ENCODE measurements around the gene ZNF57. TPM values are rescaled to one million over a fixed set of nuclear protein-coding genes. Genes with fewer than 3 reads are reported as not detected.
A peak's percentile ranks its signal among the peaks of the same experiment; 100 is the strongest.

ZNF57 gene
- total and polyA plus RNA-seq, 2 of the 13 experiments (the other 11 are each of a cell fraction or from before 2014, with no cell fraction given) = 6.6 to 17.5 TPM

DNA sequence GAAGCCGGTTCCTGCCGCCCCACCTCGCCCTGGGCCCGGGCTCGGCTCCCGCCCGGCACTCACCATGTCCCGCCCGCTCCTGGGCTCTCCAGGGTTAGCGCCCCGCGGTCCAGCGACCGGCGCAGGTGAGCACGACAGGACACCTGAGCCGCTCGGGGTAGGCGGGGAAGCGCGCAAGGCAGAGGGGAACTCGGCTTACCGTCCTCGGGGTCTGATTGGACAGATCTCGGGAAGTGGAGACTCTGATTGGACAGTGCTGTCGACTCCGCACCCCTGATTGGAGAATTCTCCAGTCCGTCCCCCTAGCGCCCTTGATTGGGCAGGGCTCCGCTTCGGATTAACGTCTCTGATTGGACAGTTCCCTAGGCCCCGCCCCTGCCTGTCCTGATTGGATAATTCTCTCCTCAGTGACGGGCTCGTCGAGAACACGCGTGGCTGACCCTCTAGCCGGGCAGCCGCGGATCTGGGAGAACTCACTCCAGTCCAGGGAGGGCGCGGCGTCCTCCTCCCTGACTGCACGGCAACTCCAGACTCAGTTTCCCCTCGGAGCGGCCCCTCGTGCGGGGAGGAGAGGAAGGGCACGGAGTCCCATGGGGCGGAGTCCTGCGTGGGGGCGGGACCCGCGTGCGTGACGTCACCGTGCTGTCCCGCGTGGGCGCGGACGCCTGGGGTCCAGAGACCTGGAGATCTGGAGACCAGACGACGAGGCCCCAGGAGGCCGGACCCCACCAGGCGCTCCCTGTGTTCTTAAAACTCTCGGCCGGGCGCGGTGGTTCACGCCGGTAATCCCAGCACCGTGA lies 44.2 kb downstream of the ZNF57 start, which contains the start of gene ZNF77 (continued):
- TF ChIP-seq DPF2 (CRISPR knock-in tag; IDR thresholded peaks at IDR 0.05; ENCODE audit: borderline replicate concordance, low read depth) = no peak
- TF ChIP-seq ZC3H13 (CRISPR knock-in tag; IDR thresholded peaks at IDR 0.05) = peak; percentile 89
- peak; percentile 84; the same call in 1 of the 2 replicates for TF ChIP-seq ZBTB8A (CRISPR knock-in tag; IDR thresholded peaks at IDR 0.05; ENCODE audit: borderline replicate concordance, low read depth)
- no peak for TF ChIP-seq ZNF263 (CRISPR knock-in tag; IDR thresholded peaks at IDR 0.05)
- TF ChIP-seq PITX1 (CRISPR knock-in tag; IDR thresholded peaks at IDR 0.05) = no peak; the same call in none of the 2 replicates
- TF ChIP-seq ZNF772 (CRISPR knock-in tag; IDR thresholded peaks at IDR 0.05) = 0 out of 2 replicates have a peak, but pooled peaks have one; percentile 67
- TF ChIP-seq, protein P1, sequence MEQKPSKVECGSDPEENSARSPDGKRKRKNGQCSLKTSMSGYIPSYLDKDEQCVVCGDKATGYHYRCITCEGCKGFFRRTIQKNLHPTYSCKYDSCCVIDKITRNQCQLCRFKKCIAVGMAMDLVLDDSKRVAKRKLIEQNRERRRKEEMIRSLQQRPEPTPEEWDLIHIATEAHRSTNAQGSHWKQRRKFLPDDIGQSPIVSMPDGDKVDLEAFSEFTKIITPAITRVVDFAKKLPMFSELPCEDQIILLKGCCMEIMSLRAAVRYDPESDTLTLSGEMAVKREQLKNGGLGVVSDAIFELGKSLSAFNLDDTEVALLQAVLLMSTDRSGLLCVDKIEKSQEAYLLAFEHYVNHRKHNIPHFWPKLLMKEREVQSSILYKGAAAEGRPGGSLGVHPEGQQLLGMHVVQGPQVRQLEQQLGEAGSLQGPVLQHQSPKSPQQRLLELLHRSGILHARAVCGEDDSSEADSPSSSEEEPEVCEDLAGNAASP (CRISPR knock-in tag; IDR thresholded peaks at IDR 0.05; ENCODE audit: borderline replicate concordance) = no peak
- TF ChIP-seq, protein P2, sequence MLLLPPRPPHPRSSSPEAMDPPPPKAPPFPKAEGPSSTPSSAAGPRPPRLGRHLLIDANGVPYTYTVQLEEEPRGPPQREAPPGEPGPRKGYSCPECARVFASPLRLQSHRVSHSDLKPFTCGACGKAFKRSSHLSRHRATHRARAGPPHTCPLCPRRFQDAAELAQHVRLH (CRISPR knock-in tag; IDR thresholded peaks at IDR 0.05; ENCODE audit: borderline replicate concordance, low read depth) = peak; percentile 81; the same call in 1 of the 2 replicates
- TF ChIP-seq, protein P3, sequence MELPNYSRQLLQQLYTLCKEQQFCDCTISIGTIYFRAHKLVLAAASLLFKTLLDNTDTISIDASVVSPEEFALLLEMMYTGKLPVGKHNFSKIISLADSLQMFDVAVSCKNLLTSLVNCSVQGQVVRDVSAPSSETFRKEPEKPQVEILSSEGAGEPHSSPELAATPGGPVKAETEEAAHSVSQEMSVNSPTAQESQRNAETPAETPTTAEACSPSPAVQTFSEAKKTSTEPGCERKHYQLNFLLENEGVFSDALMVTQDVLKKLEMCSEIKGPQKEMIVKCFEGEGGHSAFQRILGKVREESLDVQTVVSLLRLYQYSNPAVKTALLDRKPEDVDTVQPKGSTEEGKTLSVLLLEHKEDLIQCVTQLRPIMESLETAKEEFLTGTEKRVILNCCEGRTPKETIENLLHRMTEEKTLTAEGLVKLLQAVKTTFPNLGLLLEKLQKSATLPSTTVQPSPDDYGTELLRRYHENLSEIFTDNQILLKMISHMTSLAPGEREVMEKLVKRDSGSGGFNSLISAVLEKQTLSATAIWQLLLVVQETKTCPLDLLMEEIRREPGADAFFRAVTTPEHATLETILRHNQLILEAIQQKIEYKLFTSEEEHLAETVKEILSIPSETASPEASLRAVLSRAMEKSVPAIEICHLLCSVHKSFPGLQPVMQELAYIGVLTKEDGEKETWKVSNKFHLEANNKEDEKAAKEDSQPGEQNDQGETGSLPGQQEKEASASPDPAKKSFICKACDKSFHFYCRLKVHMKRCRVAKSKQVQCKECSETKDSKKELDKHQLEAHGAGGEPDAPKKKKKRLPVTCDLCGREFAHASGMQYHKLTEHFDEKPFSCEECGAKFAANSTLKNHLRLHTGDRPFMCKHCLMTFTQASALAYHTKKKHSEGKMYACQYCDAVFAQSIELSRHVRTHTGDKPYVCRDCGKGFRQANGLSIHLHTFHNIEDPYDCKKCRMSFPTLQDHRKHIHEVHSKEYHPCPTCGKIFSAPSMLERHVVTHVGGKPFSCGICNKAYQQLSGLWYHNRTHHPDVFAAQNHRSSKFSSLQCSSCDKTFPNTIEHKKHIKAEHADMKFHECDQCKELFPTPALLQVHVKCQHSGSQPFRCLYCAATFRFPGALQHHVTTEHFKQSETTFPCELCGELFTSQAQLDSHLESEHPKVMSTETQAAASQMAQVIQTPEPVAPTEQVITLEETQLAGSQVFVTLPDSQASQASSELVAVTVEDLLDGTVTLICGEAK (IDR thresholded peaks at IDR 0.05) = no peak
- TF ChIP-seq, protein P3 (CRISPR knock-in tag; IDR thresholded peaks at IDR 0.05) = no peak
- TF ChIP-seq FOXK2 (IDR thresholded peaks at IDR 0.05) = no peak
